ENCODE measurements around the gene UROD. TPM values are rescaled to one million over a fixed set of nuclear protein-coding genes. Genes with fewer than 3 reads are reported as not detected.

Gene UROD
- total RNA-seq, 4 donors from 2014 or later, result 45.4 to 65.9 (median 57.2) TPM

- no peak for DNase-seq (ENCODE audit: low spot score in 2 of 2)
- no peak overlapping the region for H3K27ac ChIP-seq
- H3K9me3 ChIP-seq, result no peaks in the 10 kb centered on the region
- H3K4me3 ChIP-seq, result no peak overlapping the region
- H3K27me3 ChIP-seq, result no peaks in the 10 kb centered on the region
- no peak for TF ChIP-seq POLR2A (IDR thresholded peaks at IDR 0.05)
- TF ChIP-seq, protein P1, sequence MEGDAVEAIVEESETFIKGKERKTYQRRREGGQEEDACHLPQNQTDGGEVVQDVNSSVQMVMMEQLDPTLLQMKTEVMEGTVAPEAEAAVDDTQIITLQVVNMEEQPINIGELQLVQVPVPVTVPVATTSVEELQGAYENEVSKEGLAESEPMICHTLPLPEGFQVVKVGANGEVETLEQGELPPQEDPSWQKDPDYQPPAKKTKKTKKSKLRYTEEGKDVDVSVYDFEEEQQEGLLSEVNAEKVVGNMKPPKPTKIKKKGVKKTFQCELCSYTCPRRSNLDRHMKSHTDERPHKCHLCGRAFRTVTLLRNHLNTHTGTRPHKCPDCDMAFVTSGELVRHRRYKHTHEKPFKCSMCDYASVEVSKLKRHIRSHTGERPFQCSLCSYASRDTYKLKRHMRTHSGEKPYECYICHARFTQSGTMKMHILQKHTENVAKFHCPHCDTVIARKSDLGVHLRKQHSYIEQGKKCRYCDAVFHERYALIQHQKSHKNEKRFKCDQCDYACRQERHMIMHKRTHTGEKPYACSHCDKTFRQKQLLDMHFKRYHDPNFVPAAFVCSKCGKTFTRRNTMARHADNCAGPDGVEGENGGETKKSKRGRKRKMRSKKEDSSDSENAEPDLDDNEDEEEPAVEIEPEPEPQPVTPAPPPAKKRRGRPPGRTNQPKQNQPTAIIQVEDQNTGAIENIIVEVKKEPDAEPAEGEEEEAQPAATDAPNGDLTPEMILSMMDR (IDR thresholded peaks at IDR 0.05), result no peak
- no peak for TF ChIP-seq POLR2AphosphoS5 (IDR thresholded peaks at IDR 0.05)
- no peak for TF ChIP-seq EP300 (IDR thresholded peaks at IDR 0.05)
- 87% methylated on average over 5 of the region's 5 CpGs for WGBS
- no peaks in the 10 kb centered on the region for H3K36me3 ChIP-seq
- no peaks in the 10 kb centered on the region for H3K4me1 ChIP-seq
Observed at GRCh38 chr1:45043094-45043493, 31.0 kb downstream of the UROD start.

- DNase-seq (ENCODE audit: low spot score in 2 of 2), result no peak
- TF ChIP-seq POLR2AphosphoS5 (IDR thresholded peaks at IDR 0.05) (no peak), POLR2A (IDR thresholded peaks at IDR 0.05) (no peak), EP300 (IDR thresholded peaks at IDR 0.05) (no peak)
- TF ChIP-seq, protein P1 (IDR thresholded peaks at IDR 0.05), result no peak
- H3K27me3 ChIP-seq, result no peaks in the 10 kb centered on the region
- H3K4me3 ChIP-seq, result no peak overlapping the region
- no peaks in the 10 kb centered on the region for H3K36me3 ChIP-seq
- no peak overlapping the region for H3K27ac ChIP-seq
- H3K4me1 ChIP-seq, result no peaks in the 10 kb centered on the region
- 96% methylated on average over 1 of the region's 1 CpG for WGBS
- no peaks in the 10 kb centered on the region for H3K9me3 ChIP-seq
Observed at GRCh38 chr1:45044916-45045315, 32.9 kb downstream of the UROD start.

- H3K4me1 ChIP-seq, result no peaks in the 10 kb centered on the region
- no peak overlapping the region for H3K27ac ChIP-seq
- DNase-seq (ENCODE audit: low spot score in 2 of 2), result no peak
- H3K27me3 ChIP-seq, result no peaks in the 10 kb centered on the region
- TF ChIP-seq POLR2AphosphoS5 (IDR thresholded peaks at IDR 0.05) (no peak), EP300 (IDR thresholded peaks at IDR 0.05) (no peak), POLR2A (IDR thresholded peaks at IDR 0.05) (no peak)
- TF ChIP-seq, protein P1 (IDR thresholded peaks at IDR 0.05), result no peak
- no peaks in the 10 kb centered on the region for H3K36me3 ChIP-seq
- 93% methylated on average over 5 of the region's 5 CpGs for WGBS
- H3K4me3 ChIP-seq, result no peak overlapping the region
- H3K9me3 ChIP-seq, result no peaks in the 10 kb centered on the region
Observed at GRCh38 chr1:45047032-45047431, 35.0 kb downstream of the UROD start.

DNA sequence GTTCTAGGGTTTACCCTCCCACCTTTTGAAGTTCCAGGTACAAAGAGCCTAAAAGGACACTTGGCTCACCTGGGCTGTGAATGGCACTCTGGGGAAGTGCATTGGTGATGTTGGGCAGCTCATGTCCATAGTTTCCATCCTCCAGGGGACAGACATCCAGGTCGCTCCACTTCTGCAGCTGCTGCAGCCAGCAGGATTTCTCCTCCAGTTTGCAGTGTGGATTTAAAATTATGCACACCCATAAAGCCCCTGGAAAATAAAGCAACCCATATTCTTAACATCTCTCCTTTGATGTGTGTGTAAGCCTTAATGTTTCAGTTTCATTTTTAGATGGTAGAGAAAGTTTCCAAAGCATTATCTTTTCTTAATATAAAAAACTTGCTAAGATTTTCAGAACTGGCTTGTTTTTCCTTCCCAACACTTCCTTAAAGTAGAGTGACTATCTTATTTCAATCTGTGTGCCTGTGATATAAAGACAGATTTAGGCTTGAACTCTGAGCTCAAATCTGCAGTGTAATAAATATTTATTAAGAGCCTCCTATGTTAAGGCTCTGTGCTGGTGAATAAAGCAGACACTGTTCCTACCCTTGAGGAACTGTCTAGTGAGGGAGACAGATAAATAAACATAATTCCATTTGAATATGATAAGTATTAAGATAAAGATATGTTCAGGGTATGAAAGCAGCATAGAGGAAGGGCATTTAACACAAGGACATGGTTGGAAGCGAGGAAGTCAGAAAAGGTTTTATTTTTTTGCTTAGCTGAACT is 39.1 kb downstream of the UROD start:
- Histone ChIP-seq H3K9me3 (no peaks in the 10 kb centered on the region), H3K36me3 (no peaks in the 10 kb centered on the region), H3K4me3 (no peak overlapping the region), H3K27ac (no peak overlapping the region), H3K27me3 (no peaks in the 10 kb centered on the region), H3K4me1 (no peaks in the 10 kb centered on the region)
- WGBS, result 78% methylated on average over 2 of the region's 2 CpGs
- no peak for DNase-seq (ENCODE audit: low spot score in 2 of 2)
- TF ChIP-seq POLR2A (IDR thresholded peaks at IDR 0.05) (no peak), POLR2AphosphoS5 (IDR thresholded peaks at IDR 0.05) (no peak), EP300 (IDR thresholded peaks at IDR 0.05) (no peak)

- Histone ChIP-seq H3K36me3 (peaks cover 3% of the 10 kb centered on the region), H3K4me1 (no peaks in the 10 kb centered on the region), H3K27me3 (no peaks in the 10 kb centered on the region), H3K9me3 (no peaks in the 10 kb centered on the region), H3K27ac (no peak overlapping the region), H3K4me3 (no peak overlapping the region)
- no peak for DNase-seq (ENCODE audit: low spot score in 2 of 2)
- TF ChIP-seq POLR2AphosphoS5 (IDR thresholded peaks at IDR 0.05) (no peak), EP300 (IDR thresholded peaks at IDR 0.05) (no peak), POLR2A (IDR thresholded peaks at IDR 0.05) (no peak)
- TF ChIP-seq, protein P1 (IDR thresholded peaks at IDR 0.05), result no peak
- WGBS, result 90% methylated on average over 1 of the region's 1 CpG
Observed at GRCh38 chr1:45057542-45057941, 45.5 kb downstream of the UROD start.
